Measurements from ENCODE around the gene EMX1. TPM values are rescaled to one million over a fixed set of nuclear protein-coding genes. Genes with fewer than 3 reads are reported as not detected.

The EMX1 gene
- total RNA-seq, 1 donor from 2014 or later, result not detected

DNA sequence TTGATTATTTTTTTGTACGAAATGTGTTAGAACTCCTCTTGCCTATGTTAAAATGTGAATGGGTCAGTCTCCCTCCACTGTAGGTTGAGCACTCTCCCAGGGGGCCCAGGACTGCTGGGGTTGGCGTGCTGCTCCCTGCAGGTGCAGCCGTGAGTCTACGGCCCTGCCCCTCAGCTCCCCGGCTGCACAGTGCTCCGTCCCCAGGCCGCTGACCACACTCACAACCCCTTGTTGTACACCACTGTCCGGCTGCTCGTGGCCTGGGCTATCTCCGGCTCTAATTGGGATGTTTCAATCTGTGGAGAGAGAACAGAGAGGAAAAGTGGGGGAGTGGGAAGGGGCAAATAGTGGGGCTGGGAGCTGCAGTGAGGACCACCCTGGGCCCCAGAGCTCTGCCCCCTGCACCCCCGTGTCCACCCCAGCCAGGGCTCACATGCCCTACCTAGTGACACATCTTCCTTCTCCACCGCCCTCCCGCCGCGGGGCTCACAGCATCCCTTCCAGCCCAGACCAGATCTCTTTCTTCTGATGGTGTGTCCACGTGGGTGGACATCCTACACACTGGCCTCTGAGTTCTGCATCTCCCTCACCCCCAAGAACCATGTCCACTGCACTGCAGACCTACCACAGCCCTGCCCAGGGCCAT, 27.6 kb downstream of the EMX1 start:
- H3K4me1 ChIP-seq, result no peaks in the 10 kb centered on the region
- H3K36me3 ChIP-seq, result no peaks in the 10 kb centered on the region
- H3K4me3 ChIP-seq, result no peak overlapping the region
- no peak for DNase-seq
- TF ChIP-seq CTCF (IDR thresholded peaks at IDR 0.05), result no peak
- H3K9me3 ChIP-seq, result no peaks in the 10 kb centered on the region
- no peaks in the 10 kb centered on the region for H3K27me3 ChIP-seq
- intact Hi-C loops (cut with DNase I), result no loop called here
- ATAC-seq, result no peak
- H3K27ac ChIP-seq, result no peak overlapping the region

GRCh38 chr2:72945450-72946019, 28.2 kb downstream of the EMX1 start:
- Histone ChIP-seq H3K4me1 (no peaks in the 10 kb centered on the region), H3K4me3 (no peak overlapping the region), H3K27me3 (no peaks in the 10 kb centered on the region), H3K27ac (no peak overlapping the region), H3K36me3 (no peaks in the 10 kb centered on the region), H3K9me3 (no peaks in the 10 kb centered on the region)
- ATAC-seq (no peak), DNase-seq (no peak)
- TF ChIP-seq CTCF (IDR thresholded peaks at IDR 0.05), result no peak
- intact Hi-C loops (cut with DNase I), result no loop called here

GRCh38 chr2:72946466-72946865, 29.1 kb downstream of the EMX1 start:
- TF ChIP-seq CTCF (IDR thresholded peaks at IDR 0.05), result no peak
- no peak for ATAC-seq
- no peak overlapping the region for H3K4me3 ChIP-seq
- H3K27ac ChIP-seq, result no peak overlapping the region
- no peak for DNase-seq
- H3K9me3 ChIP-seq, result no peaks in the 10 kb centered on the region
- no peaks in the 10 kb centered on the region for H3K36me3 ChIP-seq
- no peaks in the 10 kb centered on the region for H3K27me3 ChIP-seq
- H3K4me1 ChIP-seq, result no peaks in the 10 kb centered on the region
- intact Hi-C loops (cut with DNase I), result no loop called here

DNA sequence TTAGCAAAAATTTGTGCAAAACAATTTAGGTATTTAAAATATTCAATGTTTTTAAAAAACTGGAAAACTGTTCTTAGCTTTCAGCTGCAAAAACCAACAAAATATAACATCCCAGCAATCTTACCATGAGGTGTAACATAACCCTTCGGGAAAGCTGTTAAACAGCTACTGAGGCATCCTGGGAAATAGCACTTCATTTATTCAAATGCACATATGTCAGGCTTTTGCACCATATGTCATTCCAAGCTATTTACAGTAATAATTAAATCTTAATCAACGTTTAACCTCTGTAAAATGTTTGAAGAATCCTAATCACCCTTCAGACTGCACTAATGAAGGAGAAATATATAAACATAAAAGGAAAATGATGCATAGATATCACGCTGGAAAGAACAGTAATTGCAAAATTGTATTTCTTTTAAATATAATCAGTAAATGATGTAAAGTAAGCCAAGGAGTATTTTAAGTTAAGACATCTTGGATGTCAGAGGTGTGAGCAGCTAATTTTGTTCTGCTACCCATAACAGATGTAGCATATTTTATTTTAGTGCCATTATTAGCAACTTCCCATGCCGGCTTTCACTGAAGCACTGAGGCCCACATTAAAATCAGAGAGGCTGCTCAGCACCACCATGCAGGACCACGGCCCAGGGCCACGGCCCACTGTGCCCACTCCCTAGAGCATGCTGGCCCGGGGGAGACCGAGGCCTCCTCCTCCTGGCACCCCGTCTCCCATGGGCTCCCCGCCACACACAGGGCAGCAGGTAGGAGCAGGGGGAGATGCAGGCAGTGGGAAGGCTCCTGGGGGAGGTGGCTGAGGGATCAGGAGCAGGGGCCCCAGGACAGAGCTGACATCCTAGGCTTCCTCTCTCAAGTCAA, 30.9 kb downstream of the EMX1 start:
- DNase-seq, result no peak
- intact Hi-C loops (cut with DNase I), result no loop called here
- H3K36me3 ChIP-seq, result no peaks in the 10 kb centered on the region
- TF ChIP-seq CTCF (IDR thresholded peaks at IDR 0.05), result no peak
- no peaks in the 10 kb centered on the region for H3K9me3 ChIP-seq
- no peak overlapping the region for H3K4me3 ChIP-seq
- H3K27me3 ChIP-seq, result no peaks in the 10 kb centered on the region
- H3K4me1 ChIP-seq, result no peaks in the 10 kb centered on the region
- no peak for ATAC-seq
- no peak overlapping the region for H3K27ac ChIP-seq

DNA sequence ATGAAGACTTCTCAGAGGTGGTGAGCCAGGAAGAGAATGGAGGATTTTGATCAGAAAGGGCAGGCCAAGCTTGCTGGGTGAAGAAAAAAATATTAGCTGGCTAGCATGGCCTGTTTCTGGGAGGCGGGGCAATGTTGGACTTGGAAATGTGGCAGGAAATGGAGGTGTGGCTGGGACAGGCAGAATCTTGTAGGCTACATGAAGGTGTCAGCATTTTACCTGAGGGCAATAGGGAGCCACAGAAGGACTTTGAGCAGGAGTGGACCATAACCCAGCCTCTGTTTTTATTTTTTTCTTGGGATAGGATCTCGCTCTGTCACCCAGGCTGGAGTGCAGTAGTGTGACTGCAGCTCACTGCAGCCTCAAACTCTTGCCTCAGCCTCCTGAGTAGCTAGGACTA, 31.7 kb downstream of the EMX1 start:
- Histone ChIP-seq H3K36me3 (no peaks in the 10 kb centered on the region), H3K27me3 (no peaks in the 10 kb centered on the region), H3K4me1 (no peaks in the 10 kb centered on the region), H3K9me3 (no peaks in the 10 kb centered on the region), H3K27ac (no peak overlapping the region), H3K4me3 (no peak overlapping the region)
- intact Hi-C loops (cut with DNase I), result no loop called here
- ATAC-seq, result no peak
- no peak for DNase-seq
- no peak for TF ChIP-seq CTCF (IDR thresholded peaks at IDR 0.05)
